Measurements from ENCODE around the gene HHLA2.

GRCh38 chr3:108415661-108416060 lies 119.3 kb downstream of the HHLA2 start:
- TF ChIP-seq POLR2AphosphoS5 (IDR thresholded peaks at IDR 0.05; ENCODE audit: low read depth, low read length) (no peak), POLR2A (IDR thresholded peaks at IDR 0.05; ENCODE audit: low read depth, low read length) (no peak), TAF1 (IDR thresholded peaks at IDR 0.05; ENCODE audit: low read depth, low read length) (no peak)

All from GM12891 (cell line).